Activated naive CD8-positive, alpha-beta T cell treated with anti-CD3 and anti-CD28 coated beads for 36 hours (primary cell): ENCODE measurements around the gene MGP. TPM values are rescaled to one million over a fixed set of nuclear protein-coding genes. Genes with fewer than 3 reads are reported as not detected.
A peak's percentile ranks its signal among the peaks of the same experiment; 100 is the strongest.

Source experiments
- DNase-seq: peaks from one replicate; pipeline ENCODE4 v3.0.0; 2021
- H3K27ac Mint-ChIP-seq: one replicate; pipeline ENCODE4 v1.8.0; 2022; ENCODE audit warnings: mild to moderate bottlenecking, moderate library complexity, mixed read lengths
- H3K27me3 Mint-ChIP-seq: one replicate; pipeline ENCODE4 v1.8.0; 2022; ENCODE audit warnings: mild to moderate bottlenecking, mixed read lengths
- H3K36me3 Mint-ChIP-seq: one replicate; pipeline ENCODE4 v1.8.0; 2021; ENCODE audit warnings: mild to moderate bottlenecking, mixed read lengths
- H3K4me1 Mint-ChIP-seq: one replicate; pipeline ENCODE4 v1.8.0; 2021; ENCODE audit warnings: mixed read lengths
- H3K4me3 Mint-ChIP-seq: one replicate; pipeline ENCODE4 v1.8.0; 2022; ENCODE audit warnings: mild to moderate bottlenecking, moderate library complexity, mixed read lengths
- H3K9me3 Mint-ChIP-seq: one replicate; pipeline ENCODE4 v1.8.0; 2022; ENCODE audit warnings: mixed read lengths
- total RNA-seq, 2 experiments: library from RNA; stranded (reverse); gene quantifications; one replicate each; pipeline ENCODE4 v1.2.3, GENCODE V29; 2021

MGP gene
- total RNA-seq, 2 experiments from 2014 or later, result not detected

DNA sequence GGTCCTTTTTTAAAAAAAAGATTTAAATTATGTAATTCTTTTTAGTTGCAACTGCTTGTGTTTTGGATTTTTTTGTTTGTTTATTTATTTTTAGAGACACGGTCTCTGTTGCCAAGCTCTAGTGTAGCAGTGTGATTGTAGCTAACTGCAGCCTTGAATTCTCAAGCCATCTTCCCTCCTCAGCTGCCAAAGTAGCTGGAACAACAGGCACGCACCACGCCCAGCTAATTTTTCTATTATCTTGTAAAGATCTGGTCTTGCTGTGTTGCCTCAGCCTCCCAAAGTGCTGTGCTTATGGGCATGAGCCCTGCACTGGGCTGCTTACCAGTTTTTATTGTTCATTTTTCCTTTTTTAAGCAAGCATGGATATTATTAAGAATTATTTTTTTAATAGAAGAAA, 31.7 kb downstream of the MGP start:
- Mint-ChIP-seq H3K4me1 (no peaks in the 10 kb centered on the region), H3K36me3 (peaks cover 4% of the 10 kb centered on the region), H3K9me3 (peaks cover 12% of the 10 kb centered on the region), H3K27ac (no peak overlapping the region), H3K27me3 (no peaks in the 10 kb centered on the region), H3K4me3 (no peak overlapping the region)
- no peak for DNase-seq

DNA sequence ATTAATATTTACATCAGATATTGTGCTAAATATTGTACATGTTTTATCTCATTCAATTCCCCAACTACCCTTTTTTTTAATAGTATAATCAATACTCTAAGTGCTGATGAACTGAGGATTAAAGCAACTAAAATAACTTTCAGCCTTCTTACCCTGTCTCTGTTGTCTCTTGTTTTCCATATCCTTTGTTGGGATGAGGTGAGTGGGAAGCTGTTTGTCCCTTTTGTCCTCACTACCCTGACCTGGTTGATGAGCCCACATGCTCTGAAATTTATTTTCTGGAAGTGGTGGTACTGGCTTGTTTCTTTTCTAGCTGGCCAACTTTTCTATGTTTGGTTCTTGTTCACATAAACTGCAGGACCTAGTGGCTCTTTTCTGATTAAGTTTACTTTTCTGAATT, 32.8 kb downstream of the MGP start:
- H3K9me3 Mint-ChIP-seq, result peaks cover 8% of the 10 kb centered on the region
- H3K4me3 Mint-ChIP-seq, result no peak overlapping the region
- H3K27ac Mint-ChIP-seq, result no peak overlapping the region
- DNase-seq, result no peak
- no peaks in the 10 kb centered on the region for H3K4me1 Mint-ChIP-seq
- H3K27me3 Mint-ChIP-seq, result no peaks in the 10 kb centered on the region
- H3K36me3 Mint-ChIP-seq, result peaks cover 4% of the 10 kb centered on the region

DNA sequence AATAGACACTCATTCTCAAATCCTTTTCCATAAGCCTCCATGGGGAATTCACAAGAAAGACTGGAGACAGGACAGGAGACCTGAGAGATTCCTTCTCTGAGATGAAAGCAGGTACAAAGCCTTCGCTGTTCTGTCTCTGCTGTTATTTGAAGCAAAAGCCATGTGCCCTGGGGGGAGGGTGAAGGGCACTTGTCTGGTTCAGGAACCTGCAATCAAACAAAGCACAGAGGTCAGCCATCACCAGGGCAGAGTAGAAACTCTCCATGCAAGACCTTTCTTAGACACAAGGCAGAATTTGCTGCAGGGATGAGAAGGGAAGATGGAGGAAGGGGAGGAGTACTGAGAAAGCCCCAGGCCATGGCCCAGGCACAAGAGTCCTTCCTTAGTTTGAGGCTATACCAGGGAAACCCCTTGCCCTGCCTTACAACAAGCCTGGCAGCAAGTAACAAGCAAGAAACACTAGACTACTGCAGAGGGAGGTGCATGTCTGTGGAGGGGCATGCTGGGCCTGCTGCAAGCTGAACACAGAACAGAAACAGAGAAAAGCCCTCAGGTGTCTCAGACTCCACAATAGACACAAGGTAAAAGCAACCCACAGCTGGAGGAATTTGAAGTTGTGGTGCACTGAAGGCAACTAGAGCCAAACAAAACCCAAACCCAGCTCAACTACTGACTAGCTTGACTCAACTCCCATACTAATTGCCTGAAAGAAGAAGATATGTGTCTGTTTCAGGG, 34.6 kb downstream of the MGP start:
- H3K9me3 Mint-ChIP-seq, result no peaks in the 10 kb centered on the region

DNA sequence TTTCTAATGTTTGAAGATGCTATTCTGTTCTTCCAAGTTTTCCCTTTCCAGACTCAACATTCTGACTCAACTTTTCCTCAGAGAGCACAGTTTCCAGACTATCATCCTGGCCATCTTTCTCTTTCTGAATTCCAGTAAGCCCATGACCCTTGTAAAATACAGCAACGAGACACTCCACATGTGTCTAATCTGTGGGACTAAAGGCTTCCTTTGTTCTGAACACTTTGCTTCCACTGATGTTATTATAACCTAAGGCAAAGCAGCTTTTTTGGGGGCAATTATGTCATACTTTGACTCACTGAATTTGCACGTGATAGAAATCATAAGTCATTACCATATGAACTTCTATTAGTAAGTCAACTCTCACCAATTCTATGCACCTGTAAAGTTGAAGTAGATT, 36.0 kb downstream of the MGP start:
- no peak for DNase-seq
- peaks cover 18% of the 10 kb centered on the region for H3K4me1 Mint-ChIP-seq
- H3K36me3 Mint-ChIP-seq, result no peaks in the 10 kb centered on the region
- no peak overlapping the region for H3K27ac Mint-ChIP-seq
- no peaks in the 10 kb centered on the region for H3K9me3 Mint-ChIP-seq
- no peak overlapping the region for H3K4me3 Mint-ChIP-seq
- H3K27me3 Mint-ChIP-seq, result no peaks in the 10 kb centered on the region

More for the DNA sequence above, 34.6 kb downstream of the MGP start:
- no peak overlapping the region for H3K27ac Mint-ChIP-seq
- no peaks in the 10 kb centered on the region for H3K27me3 Mint-ChIP-seq
- H3K36me3 Mint-ChIP-seq, result no peaks in the 10 kb centered on the region
- no peak for DNase-seq
- peaks cover 8% of the 10 kb centered on the region for H3K4me1 Mint-ChIP-seq
- H3K4me3 Mint-ChIP-seq, result no peak overlapping the region

DNA sequence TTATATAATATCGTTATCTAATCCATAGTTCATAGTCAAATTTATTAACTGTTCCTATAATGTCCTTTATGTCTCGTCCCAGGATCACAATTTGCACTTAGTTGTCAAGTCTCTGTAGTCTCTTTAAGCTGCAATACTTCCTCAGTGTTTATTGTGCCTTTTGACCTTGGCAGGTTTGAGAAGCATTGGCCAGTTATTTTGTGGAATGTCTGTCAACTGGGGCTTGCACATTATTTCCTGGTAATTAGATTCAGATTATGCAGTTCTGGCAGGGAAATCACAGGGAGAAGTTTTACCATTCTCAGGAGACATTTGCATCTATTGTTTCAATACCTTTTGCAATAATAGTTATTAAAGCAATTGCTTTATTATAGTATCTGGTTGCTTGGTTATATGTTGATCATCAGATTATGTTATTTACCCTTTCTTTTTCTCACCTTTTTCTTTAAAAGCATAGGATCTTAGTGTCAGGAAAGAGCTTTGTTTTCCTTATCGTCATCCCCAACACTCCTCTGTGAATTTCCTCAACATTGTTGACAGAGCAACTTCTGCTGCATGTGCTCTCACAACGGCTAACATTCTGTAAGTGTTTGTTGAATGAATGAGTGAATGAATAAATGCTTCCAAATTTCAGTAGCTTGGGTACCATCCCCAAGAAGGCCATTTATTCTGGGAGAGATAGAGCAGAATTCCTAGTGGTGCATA, 38.6 kb downstream of the MGP start:
- Mint-ChIP-seq H3K27ac (no peak overlapping the region), H3K4me3 (no peak overlapping the region), H3K27me3 (no peaks in the 10 kb centered on the region), H3K9me3 (no peaks in the 10 kb centered on the region), H3K4me1 (peaks cover 18% of the 10 kb centered on the region), H3K36me3 (no peaks in the 10 kb centered on the region)
- DNase-seq, result no peak

DNA sequence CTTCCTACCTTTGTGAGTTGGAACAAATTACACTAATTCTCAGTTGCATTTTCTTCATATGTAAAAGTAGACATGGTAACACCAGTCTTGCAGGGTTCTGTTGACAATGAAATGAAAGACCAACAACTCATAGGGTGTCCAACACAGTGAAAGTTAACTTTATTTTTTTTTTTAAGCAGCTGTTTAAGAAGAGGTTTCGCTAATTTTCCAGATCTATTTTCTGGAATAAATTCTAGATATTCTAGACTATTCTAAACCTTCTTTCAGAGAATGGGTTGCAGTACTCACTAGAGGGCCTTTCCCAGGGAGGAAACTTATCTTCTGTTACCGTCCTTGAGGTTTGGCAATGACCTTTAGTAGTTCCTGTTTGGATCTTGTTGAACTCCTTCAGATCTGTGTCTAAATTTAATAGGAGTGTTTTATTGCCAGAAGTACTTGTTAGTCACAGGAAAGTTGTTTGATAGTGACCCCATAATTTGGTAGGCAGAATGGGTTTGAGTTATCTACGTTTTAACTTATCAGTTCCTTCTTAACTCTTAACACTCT, 39.5 kb downstream of the MGP start:
- H3K36me3 Mint-ChIP-seq, result no peaks in the 10 kb centered on the region
- no peak for DNase-seq
- H3K27me3 Mint-ChIP-seq, result no peaks in the 10 kb centered on the region
- H3K4me1 Mint-ChIP-seq, result peaks cover 18% of the 10 kb centered on the region
- no peak overlapping the region for H3K27ac Mint-ChIP-seq
- no peak overlapping the region for H3K4me3 Mint-ChIP-seq
- H3K9me3 Mint-ChIP-seq, result no peaks in the 10 kb centered on the region

DNA sequence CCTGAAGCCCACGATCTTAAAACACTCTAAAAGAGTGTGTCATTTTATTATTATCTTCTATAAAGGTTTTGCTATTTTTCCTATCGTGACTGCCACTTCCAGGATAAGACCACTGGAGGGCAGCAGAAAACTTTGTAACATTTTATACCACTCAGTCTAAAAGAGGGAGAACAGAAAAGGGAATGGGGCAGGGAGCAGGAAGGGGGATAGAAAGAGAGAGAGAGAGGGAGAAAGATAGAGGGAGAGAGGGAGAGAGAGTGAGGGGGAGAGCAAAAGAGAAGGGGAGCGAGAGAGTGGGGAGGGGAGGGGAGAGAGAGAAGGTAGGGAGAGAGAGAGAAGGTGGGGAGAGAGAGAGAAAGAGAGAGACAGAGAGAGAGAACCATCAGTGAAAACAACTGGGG, 40.3 kb downstream of the MGP start:
- peak overlapping the region; percentile 60 for H3K27ac Mint-ChIP-seq
- H3K4me1 Mint-ChIP-seq, result peaks cover 18% of the 10 kb centered on the region
- no peaks in the 10 kb centered on the region for H3K27me3 Mint-ChIP-seq
- DNase-seq, result peak; percentile 18
- peak overlapping the region; percentile 40 for H3K4me3 Mint-ChIP-seq
- H3K36me3 Mint-ChIP-seq, result no peaks in the 10 kb centered on the region
- no peaks in the 10 kb centered on the region for H3K9me3 Mint-ChIP-seq

DNA sequence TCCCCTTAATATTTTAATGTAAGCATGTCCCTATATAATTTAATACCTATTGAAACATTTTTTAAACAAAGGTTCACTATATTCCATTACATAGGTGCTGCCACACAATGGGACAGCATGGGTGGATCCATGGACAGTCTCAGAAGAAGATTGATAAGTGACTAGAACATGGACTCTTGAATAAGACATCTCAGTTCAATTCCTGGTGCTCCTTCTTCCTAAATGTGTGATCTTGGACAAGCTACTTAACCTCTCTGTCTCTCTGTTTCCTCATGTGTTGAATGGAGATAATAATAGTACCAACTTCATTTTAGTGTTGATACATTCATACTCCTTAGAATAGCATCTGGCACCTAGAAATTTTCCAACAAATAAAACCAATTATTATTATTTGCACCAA, 41.3 kb downstream of the MGP start:
- no peak for DNase-seq
- Mint-ChIP-seq H3K27me3 (peaks cover 2% of the 10 kb centered on the region), H3K4me3 (no peak overlapping the region), H3K9me3 (no peaks in the 10 kb centered on the region), H3K27ac (no peak overlapping the region), H3K4me1 (peaks cover 18% of the 10 kb centered on the region), H3K36me3 (no peaks in the 10 kb centered on the region)

DNA sequence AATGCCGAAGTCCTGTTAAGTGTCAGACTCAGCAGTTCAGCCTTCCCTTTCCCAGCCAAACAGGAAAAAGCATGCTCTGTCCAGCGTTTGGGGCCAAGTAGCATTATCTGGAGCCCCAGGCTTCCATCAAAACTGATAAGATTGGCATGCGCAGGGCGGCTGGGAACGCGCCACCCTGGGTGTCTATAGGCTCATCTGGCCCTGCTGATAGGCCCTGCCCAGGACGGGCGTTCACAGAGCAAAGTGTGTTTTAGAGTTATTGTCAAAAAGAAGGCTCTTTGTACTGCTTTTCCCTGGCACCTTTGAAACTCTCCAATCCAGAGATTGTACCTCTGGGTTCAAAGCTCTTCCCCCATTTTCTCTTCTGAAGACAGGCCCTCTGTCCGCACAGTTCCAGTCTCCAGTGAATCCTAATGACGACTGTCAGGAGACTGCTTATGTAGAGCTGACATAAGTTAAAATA, 42.2 kb downstream of the MGP start, which contains the start of gene ART4:
TSS of gene ART4 (minus strand) at position 102 of the 463 bp plus-strand sequence. CDS start 413 bp downstream, outside the sequence.
- Mint-ChIP-seq H3K36me3 (no peaks in the 10 kb centered on the region), H3K4me3 (no peak within 1 kb of the TSS), H3K27ac (no peak within 1 kb of the TSS), H3K4me1 (peaks cover 18% of the 10 kb centered on the region), H3K27me3 (peaks cover 7% of the 10 kb centered on the region), H3K9me3 (no peaks in the 10 kb centered on the region)
- DNase-seq, result no peak

DNA sequence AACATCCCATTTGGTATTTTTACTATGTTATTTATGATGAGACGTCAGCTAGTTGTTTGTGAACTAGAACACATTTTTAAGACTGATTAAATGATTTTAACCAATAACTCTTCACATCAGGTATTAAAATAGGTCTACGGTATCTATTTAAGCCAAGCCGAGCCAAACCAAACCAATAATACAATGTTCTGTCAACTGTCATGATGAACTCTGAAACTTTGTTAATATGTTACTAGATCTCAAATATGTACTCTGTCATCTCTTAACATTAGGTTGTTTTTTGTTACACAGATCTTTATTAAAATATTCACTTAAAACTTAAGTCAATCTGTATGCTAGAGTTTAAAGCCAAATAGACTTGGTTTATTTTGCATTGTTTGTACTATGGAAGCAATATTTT, 43.3 kb downstream of the MGP start:
- no peak for DNase-seq
- Mint-ChIP-seq H3K36me3 (no peaks in the 10 kb centered on the region), H3K9me3 (no peaks in the 10 kb centered on the region), H3K27me3 (peaks cover 11% of the 10 kb centered on the region), H3K4me1 (peaks cover 18% of the 10 kb centered on the region), H3K4me3 (no peak overlapping the region), H3K27ac (no peak overlapping the region)

DNA sequence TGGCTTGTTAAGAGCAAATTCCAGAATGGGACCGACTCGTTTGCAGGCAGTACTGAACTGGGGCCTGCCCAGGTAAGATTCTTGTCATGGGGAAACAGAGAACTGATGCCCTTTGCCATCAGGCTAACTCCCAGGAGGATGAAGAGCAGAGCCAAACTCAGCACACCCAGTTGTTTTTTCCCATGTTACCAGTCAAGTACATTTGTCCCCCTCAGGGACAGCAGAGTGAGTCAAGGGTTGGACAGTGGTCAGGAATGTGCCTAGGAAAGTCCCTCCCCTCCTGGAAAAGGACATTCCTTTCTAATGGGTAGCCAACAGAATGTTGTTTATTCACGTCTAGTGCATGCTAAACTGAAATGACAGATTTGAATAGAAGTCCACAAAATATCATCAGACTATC, 43.9 kb downstream of the MGP start:
- no peak overlapping the region for H3K27ac Mint-ChIP-seq
- DNase-seq, result no peak
- H3K4me3 Mint-ChIP-seq, result no peak overlapping the region
- peaks cover 11% of the 10 kb centered on the region for H3K27me3 Mint-ChIP-seq
- peaks cover 13% of the 10 kb centered on the region for H3K4me1 Mint-ChIP-seq
- H3K9me3 Mint-ChIP-seq, result no peaks in the 10 kb centered on the region
- no peaks in the 10 kb centered on the region for H3K36me3 Mint-ChIP-seq

DNA sequence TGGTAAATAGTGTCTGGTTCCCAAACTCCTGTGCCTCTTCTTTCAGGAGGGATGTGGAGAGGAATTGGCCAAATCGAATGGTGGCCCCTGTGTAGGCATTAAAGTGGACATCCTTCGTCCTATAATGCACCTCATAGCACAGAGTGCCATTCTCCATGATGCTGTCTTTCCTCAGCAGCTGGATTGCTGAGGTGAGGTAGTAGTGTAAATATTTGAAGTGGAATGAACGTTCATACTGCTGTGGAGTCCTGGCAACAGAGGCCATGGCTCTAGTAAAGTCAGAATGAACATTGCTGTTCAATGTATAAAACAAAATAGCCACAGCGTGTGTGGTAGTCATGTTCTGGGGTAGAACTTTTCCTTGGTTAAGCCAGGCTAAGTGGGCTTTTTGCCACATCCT, 45.0 kb downstream of the MGP start:
- DNase-seq, result no peak
- H3K4me1 Mint-ChIP-seq, result peaks cover 8% of the 10 kb centered on the region
- no peak overlapping the region for H3K4me3 Mint-ChIP-seq
- no peak overlapping the region for H3K27ac Mint-ChIP-seq
- no peaks in the 10 kb centered on the region for H3K9me3 Mint-ChIP-seq
- peaks cover 15% of the 10 kb centered on the region for H3K27me3 Mint-ChIP-seq
- H3K36me3 Mint-ChIP-seq, result no peaks in the 10 kb centered on the region

DNA sequence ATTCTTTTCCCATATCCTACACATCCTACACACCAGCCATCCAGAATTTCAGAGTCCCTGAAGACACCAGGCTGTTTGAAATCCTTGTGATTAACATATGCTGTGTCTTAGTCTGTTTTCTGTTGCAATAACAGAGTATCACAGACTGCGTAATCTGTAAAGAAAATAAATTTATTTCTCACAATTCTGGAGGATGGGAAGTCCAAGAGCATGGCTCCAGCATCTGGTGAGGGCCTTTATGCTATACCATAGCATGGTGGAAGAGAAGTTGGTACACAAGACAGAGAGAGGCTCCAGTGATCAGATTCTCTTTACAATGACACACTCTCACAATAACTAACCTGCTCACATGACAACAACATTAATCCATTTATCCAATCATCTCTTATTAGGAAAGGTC, 46.4 kb downstream of the MGP start:
- no peak overlapping the region for H3K27ac Mint-ChIP-seq
- H3K27me3 Mint-ChIP-seq, result peaks cover 18% of the 10 kb centered on the region
- no peak overlapping the region for H3K4me3 Mint-ChIP-seq
- no peaks in the 10 kb centered on the region for H3K36me3 Mint-ChIP-seq
- no peak for DNase-seq
- no peaks in the 10 kb centered on the region for H3K9me3 Mint-ChIP-seq
- H3K4me1 Mint-ChIP-seq, result peaks cover 2% of the 10 kb centered on the region

DNA sequence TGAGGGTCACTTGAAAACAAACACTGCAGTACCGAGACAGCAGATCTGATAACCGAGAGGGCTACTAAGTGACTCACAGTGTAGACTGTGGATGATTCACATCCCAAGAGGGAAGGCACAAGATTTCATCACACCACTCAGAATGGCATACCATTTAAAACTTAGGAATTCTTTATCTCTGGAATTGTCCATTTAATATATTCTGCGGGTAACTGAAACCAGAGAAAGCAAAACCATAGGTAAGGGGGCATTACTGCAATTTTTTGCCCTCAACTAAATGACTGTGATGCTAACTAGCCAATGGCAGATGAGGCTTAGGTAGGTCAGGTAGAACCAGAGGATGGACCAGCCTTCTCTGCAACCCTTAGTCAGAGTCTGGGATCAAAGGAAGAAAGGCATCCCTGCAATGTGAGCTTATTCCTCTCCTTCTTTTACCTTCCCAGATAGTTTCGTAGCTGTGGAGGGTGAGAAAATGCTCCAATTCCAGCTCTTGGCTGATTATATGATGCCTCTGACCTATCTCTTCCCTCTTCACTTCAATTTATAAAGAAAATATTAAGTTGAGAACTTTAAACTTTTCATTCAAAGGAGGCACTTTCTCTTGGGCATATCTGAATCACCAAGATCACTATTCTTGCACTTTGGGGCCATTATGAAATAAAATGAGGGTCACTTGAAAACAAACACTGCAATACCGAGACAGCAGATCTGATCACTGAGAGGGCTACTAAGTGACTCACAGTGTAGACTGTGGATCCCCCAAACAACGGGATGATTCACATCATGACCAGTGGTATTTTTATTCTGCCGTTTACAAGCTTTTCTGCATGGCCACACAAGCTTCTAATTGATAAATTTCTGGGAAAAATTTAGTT, 49.1 kb downstream of the MGP start:
- DNase-seq, result no peak
- Mint-ChIP-seq H3K27me3 (peaks cover 27% of the 10 kb centered on the region), H3K27ac (no peak overlapping the region), H3K4me3 (no peak overlapping the region), H3K36me3 (no peaks in the 10 kb centered on the region), H3K4me1 (peaks cover 2% of the 10 kb centered on the region), H3K9me3 (no peaks in the 10 kb centered on the region)

DNA sequence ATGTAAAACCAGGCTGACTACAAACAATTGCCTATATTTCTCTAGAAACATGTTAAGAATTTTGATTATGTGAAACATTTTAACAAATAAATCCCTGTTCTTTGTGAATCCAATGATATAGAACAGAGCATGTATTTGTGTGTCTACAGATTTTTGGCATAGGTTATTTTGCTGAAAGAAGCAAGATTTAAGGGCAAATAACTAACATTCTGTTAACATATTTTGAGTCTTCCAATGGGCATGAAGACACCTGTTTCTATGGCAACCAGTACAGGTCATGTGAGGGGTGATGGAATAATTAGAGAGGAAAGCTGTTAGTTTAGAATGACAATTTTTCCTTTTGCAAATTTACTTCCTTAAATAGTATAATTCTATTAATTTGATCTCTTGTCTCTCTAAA, 51.1 kb downstream of the MGP start:
- H3K36me3 Mint-ChIP-seq, result no peaks in the 10 kb centered on the region
- H3K27ac Mint-ChIP-seq, result no peak overlapping the region
- H3K4me3 Mint-ChIP-seq, result no peak overlapping the region
- DNase-seq, result no peak
- H3K9me3 Mint-ChIP-seq, result no peaks in the 10 kb centered on the region
- peaks cover 2% of the 10 kb centered on the region for H3K4me1 Mint-ChIP-seq
- peaks cover 26% of the 10 kb centered on the region for H3K27me3 Mint-ChIP-seq
